CD4-positive, alpha-beta memory T cell (primary cell): ENCODE results near the gene PCOLCE2. TPM values are rescaled to one million over a fixed set of nuclear protein-coding genes. Genes with fewer than 3 reads are reported as not detected.

Experiments used
- CTCF ChIA-PET: fragments of 350-600 bp; sonication (Branson Sonifier 250); formaldehyde crosslinking; loops from one replicate; lab custom pipeline; 2021; ENCODE audit warnings: inconsistent platforms; ENCODE audit not compliant: partially characterized antibody; lab: Charles Lee
- POLR2A ChIA-PET: fragments of 350-600 bp; sonication (Branson Sonifier 250); formaldehyde crosslinking; loops from one replicate; lab custom pipeline; 2021; ENCODE audit not compliant: partially characterized antibody; lab: Charles Lee
- DNase-seq, 5 donors: peaks; one replicate each; pipeline versions ENCODE4 v3.0.0 to v3.0.0-alpha.2; 2020 to 2022; ENCODE audit warnings: mixed read lengths in 1 of 5
- H3K27ac ChIP-seq: one replicate; pipeline ENCODE4 v1.7.0; 2013; ENCODE audit warnings: low read depth, low read length
- H3K27me3 ChIP-seq: 2 replicates; pipeline ENCODE4 v1.7.0; 2013; ENCODE audit warnings: mild to moderate bottlenecking, low read length, moderate library complexity; ENCODE audit not compliant: insufficient read depth
- H3K36me3 ChIP-seq: 2 replicates; pipeline ENCODE4 v1.7.0; 2013; ENCODE audit warnings: mild to moderate bottlenecking, low read length, moderate library complexity; ENCODE audit not compliant: insufficient read depth
- H3K4me1 ChIP-seq: 2 replicates; pipeline ENCODE4 v1.7.0; 2013; ENCODE audit warnings: mild to moderate bottlenecking, low read length, moderate library complexity; ENCODE audit not compliant: insufficient read depth
- H3K4me3 ChIP-seq, 2 donors: one replicate each; pipeline ENCODE4 v1.7.0; 2013; ENCODE audit warnings: low read length in 2 of 2, mild to moderate bottlenecking in 1 of 2
- H3K9me3 ChIP-seq, 2 donors: one replicate each; pipeline ENCODE4 v1.7.0; 2013; ENCODE audit warnings: low read length in 2 of 2, control low read depth in 1 of 2; ENCODE audit not compliant: control insufficient read depth in 1 of 2
- H3K27ac Mint-ChIP-seq, 7 donors: one replicate each; pipeline ENCODE4 v1.8.0; 2020 to 2021; ENCODE audit warnings: mixed read lengths in 7 of 7, mild to moderate bottlenecking in 6 of 7, inconsistent platforms in 3 of 7, moderate library complexity in 3 of 7
- H3K27me3 Mint-ChIP-seq, 2 donors: one replicate each; pipeline ENCODE4 v1.8.0; 2020 to 2021; ENCODE audit warnings: mixed read lengths in 2 of 2
- H3K36me3 Mint-ChIP-seq, 2 donors: one replicate each; pipeline ENCODE4 v1.8.0; 2020 to 2021; ENCODE audit warnings: mixed read lengths in 2 of 2, inconsistent platforms in 1 of 2, mild to moderate bottlenecking in 1 of 2
- H3K4me1 Mint-ChIP-seq, 4 donors: one replicate each; pipeline ENCODE4 v1.8.0; 2020 to 2021; ENCODE audit warnings: mixed read lengths in 4 of 4, mild to moderate bottlenecking in 1 of 4
- H3K4me3 Mint-ChIP-seq, 8 donors: one replicate each; pipeline ENCODE4 v1.8.0; 2020 to 2021; ENCODE audit warnings: mixed read lengths in 8 of 8, mild to moderate bottlenecking in 7 of 8, moderate library complexity in 6 of 8, inconsistent platforms in 3 of 8
- H3K9me3 Mint-ChIP-seq, 8 donors: one replicate each; pipeline ENCODE4 v1.8.0; 2020 to 2021; ENCODE audit warnings: mixed read lengths in 8 of 8, mild to moderate bottlenecking in 5 of 8, inconsistent platforms in 3 of 8, moderate library complexity in 1 of 8
- intact Hi-C: fragments of 100-400 bp; cut with micrococcal nuclease; formaldehyde crosslinking; loops from one replicate; pipeline ENCODE4 v1.15.1; 2023
- polyA plus RNA-seq, 2 donors: library from polyadenylated mRNA; unstranded; fragments of 300-500 nt; fragmentation: Illumina TruSeq; gene quantifications; one replicate each; pipeline ENCODE4 v1.2.3, GENCODE V29; 2021
- total RNA-seq, 2 experiments: library from RNA; stranded (reverse); gene quantifications; one replicate each; pipeline ENCODE4 v1.2.3, GENCODE V29; 2021

Gene PCOLCE2
- total and polyA plus RNA-seq, 4 experiments from 2014 or later: not detected

- Histone ChIP-seq H3K27me3 (no peaks in the 10 kb centered on the region), H3K27ac (no peak overlapping the region), H3K4me1 (no peaks in the 10 kb centered on the region), H3K36me3 (no peaks in the 10 kb centered on the region), H3K4me3 (no peak overlapping the region), H3K9me3 (no peaks in the 10 kb centered on the region)
- Mint-ChIP-seq H3K27ac (no peak overlapping the region), H3K9me3 (no peaks in the 10 kb centered on the region), H3K4me1 (peaks cover 0 to 5% (median 4%) of the 10 kb centered on the region in 4 donors), H3K27me3 (peaks cover 22 to 24% of the 10 kb centered on the region in 2 donors), H3K36me3 (no peaks in the 10 kb centered on the region), H3K4me3 (no peak overlapping the region)
- CTCF ChIA-PET: no interaction called here
- intact Hi-C loops: no loop called here
- DNase-seq: no peak
- POLR2A ChIA-PET: no interaction called here
Measured at GRCh38 chr3:142863930-142864920, 24.7 kb downstream of the PCOLCE2 start.

- H3K36me3 Mint-ChIP-seq: no peaks in the 10 kb centered on the region
- Histone ChIP-seq H3K9me3 (no peaks in the 10 kb centered on the region), H3K4me1 (no peaks in the 10 kb centered on the region), H3K27me3 (no peaks in the 10 kb centered on the region), H3K27ac (no peak overlapping the region), H3K36me3 (no peaks in the 10 kb centered on the region), H3K4me3 (no peak overlapping the region)
- intact Hi-C loops: no loop called here
- no peak overlapping the region for H3K4me3 Mint-ChIP-seq
- H3K27ac Mint-ChIP-seq: no peak overlapping the region
- DNase-seq: no peak
- no peaks in the 10 kb centered on the region for H3K9me3 Mint-ChIP-seq
- H3K4me1 Mint-ChIP-seq: peaks cover 0 to 5% (median 4%) of the 10 kb centered on the region in 4 donors
- peaks cover 26 to 28% of the 10 kb centered on the region in 2 donors for H3K27me3 Mint-ChIP-seq
- POLR2A ChIA-PET: no interaction called here
- CTCF ChIA-PET: no interaction called here
Measured at GRCh38 chr3:142863010-142863817, 25.7 kb downstream of the PCOLCE2 start.

GRCh38 chr3:142861926-142862325 lies 27.0 kb downstream of the PCOLCE2 start:
- no peaks in the 10 kb centered on the region for H3K36me3 ChIP-seq
- Mint-ChIP-seq H3K4me3 (no peak overlapping the region), H3K27ac (no peak overlapping the region), H3K9me3 (no peaks in the 10 kb centered on the region), H3K4me1 (peaks cover 0 to 5% (median 4%) of the 10 kb centered on the region in 4 donors), H3K36me3 (no peaks in the 10 kb centered on the region), H3K27me3 (peaks cover 26 to 32% of the 10 kb centered on the region in 2 donors)
- H3K27ac ChIP-seq: no peak overlapping the region
- no peak overlapping the region for H3K4me3 ChIP-seq
- H3K9me3 ChIP-seq: no peaks in the 10 kb centered on the region
- intact Hi-C loops: no loop called here
- no peak for DNase-seq
- ChIA-PET CTCF (no interaction called here), POLR2A (no interaction called here)
- H3K4me1 ChIP-seq: no peaks in the 10 kb centered on the region
- H3K27me3 ChIP-seq: no peaks in the 10 kb centered on the region

- no peak overlapping the region for H3K4me3 ChIP-seq
- Mint-ChIP-seq H3K27ac (no peak overlapping the region), H3K4me1 (peaks cover 0 to 2% (median under 1%) of the 10 kb centered on the region in 4 donors), H3K27me3 (peaks cover 18 to 28% of the 10 kb centered on the region in 2 donors), H3K4me3 (no peak overlapping the region), H3K36me3 (no peaks in the 10 kb centered on the region), H3K9me3 (no peaks in the 10 kb centered on the region)
- ChIA-PET POLR2A (no interaction called here), CTCF (interaction anchor here (1.0 kb wide), 1 partner anchor 8 kb away, joined by 3 read pairs; no protein-coding TSS in a partner anchor)
- no peaks in the 10 kb centered on the region for H3K9me3 ChIP-seq
- H3K4me1 ChIP-seq: no peaks in the 10 kb centered on the region
- intact Hi-C loops: no loop called here
- H3K27me3 ChIP-seq: no peaks in the 10 kb centered on the region
- no peak overlapping the region for H3K27ac ChIP-seq
- no peak for DNase-seq
- no peaks in the 10 kb centered on the region for H3K36me3 ChIP-seq
Measured at GRCh38 chr3:142858043-142858442, 30.8 kb downstream of the PCOLCE2 start.

GRCh38 chr3:142857056-142857455 lies 31.8 kb downstream of the PCOLCE2 start:
- Histone ChIP-seq H3K27ac (no peak overlapping the region), H3K27me3 (no peaks in the 10 kb centered on the region), H3K9me3 (no peaks in the 10 kb centered on the region), H3K4me1 (no peaks in the 10 kb centered on the region), H3K36me3 (no peaks in the 10 kb centered on the region), H3K4me3 (no peak overlapping the region)
- Mint-ChIP-seq H3K27me3 (peaks cover 14 to 26% of the 10 kb centered on the region in 2 donors), H3K27ac (no peak overlapping the region), H3K9me3 (no peaks in the 10 kb centered on the region), H3K4me1 (no peaks in the 10 kb centered on the region), H3K4me3 (no peak overlapping the region), H3K36me3 (no peaks in the 10 kb centered on the region)
- DNase-seq: no peak
- intact Hi-C loops: no loop called here
- POLR2A ChIA-PET: no interaction called here
- CTCF ChIA-PET: interaction anchor here (1.0 kb wide), 1 partner anchor 9 kb away, joined by 3 read pairs; no protein-coding TSS in a partner anchor

GRCh38 chr3:142853270-142854168 lies 35.4 kb downstream of the PCOLCE2 start:
- Histone ChIP-seq H3K4me1 (no peaks in the 10 kb centered on the region), H3K4me3 (no peak overlapping the region), H3K36me3 (no peaks in the 10 kb centered on the region), H3K9me3 (no peaks in the 10 kb centered on the region), H3K27me3 (no peaks in the 10 kb centered on the region), H3K27ac (no peak overlapping the region)
- no peak overlapping the region for H3K4me3 Mint-ChIP-seq
- no peaks in the 10 kb centered on the region for H3K9me3 Mint-ChIP-seq
- H3K27me3 Mint-ChIP-seq: peaks cover 2 to 11% of the 10 kb centered on the region in 2 donors
- no peaks in the 10 kb centered on the region for H3K4me1 Mint-ChIP-seq
- H3K36me3 Mint-ChIP-seq: no peaks in the 10 kb centered on the region
- intact Hi-C loops: no loop called here
- POLR2A ChIA-PET: no interaction called here
- CTCF ChIA-PET: interaction anchor here (1.4 kb wide), 1 partner anchor 134 kb away, joined by 4 read pairs; no protein-coding TSS in a partner anchor
- DNase-seq: no peak
- H3K27ac Mint-ChIP-seq: no peak overlapping the region
